ENCODE results near the gene MRPL16. TPM values are rescaled to one million over a fixed set of nuclear protein-coding genes. Genes with fewer than 3 reads are reported as not detected.

Gene MRPL16
- total RNA-seq, 1 donor: 29.3 TPM

GRCh38 chr11:59847626-59848025, 37.0 kb upstream of the MRPL16 start:
- TF ChIP-seq, protein P1, sequence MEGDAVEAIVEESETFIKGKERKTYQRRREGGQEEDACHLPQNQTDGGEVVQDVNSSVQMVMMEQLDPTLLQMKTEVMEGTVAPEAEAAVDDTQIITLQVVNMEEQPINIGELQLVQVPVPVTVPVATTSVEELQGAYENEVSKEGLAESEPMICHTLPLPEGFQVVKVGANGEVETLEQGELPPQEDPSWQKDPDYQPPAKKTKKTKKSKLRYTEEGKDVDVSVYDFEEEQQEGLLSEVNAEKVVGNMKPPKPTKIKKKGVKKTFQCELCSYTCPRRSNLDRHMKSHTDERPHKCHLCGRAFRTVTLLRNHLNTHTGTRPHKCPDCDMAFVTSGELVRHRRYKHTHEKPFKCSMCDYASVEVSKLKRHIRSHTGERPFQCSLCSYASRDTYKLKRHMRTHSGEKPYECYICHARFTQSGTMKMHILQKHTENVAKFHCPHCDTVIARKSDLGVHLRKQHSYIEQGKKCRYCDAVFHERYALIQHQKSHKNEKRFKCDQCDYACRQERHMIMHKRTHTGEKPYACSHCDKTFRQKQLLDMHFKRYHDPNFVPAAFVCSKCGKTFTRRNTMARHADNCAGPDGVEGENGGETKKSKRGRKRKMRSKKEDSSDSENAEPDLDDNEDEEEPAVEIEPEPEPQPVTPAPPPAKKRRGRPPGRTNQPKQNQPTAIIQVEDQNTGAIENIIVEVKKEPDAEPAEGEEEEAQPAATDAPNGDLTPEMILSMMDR (IDR thresholded peaks at IDR 0.05; ENCODE audit: insufficient read depth, low read length): no peak
- DNase-seq (ENCODE audit: low read depth): no peak
- no peak overlapping the region for H3K4me3 ChIP-seq (ENCODE audit: low read depth, low read length)

DNA sequence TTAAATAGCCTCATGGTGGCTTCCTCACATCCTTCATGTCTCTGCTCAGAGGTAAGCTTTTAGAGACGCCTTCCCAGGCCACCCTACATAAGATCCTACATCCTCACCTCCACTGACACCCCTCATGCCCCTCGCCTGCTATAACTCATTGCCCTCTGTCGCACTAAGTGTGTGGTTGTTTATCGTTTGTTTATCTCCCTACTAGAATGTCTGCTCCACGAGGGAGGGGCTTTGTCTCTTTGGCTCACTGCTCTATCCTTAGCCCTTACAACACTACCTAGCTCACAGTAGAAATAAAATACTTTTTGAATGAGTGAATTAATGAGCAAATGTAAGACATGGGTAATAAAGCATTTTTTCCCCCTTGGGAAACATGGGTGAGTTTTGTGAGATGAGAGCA, 36.0 kb upstream of the MRPL16 start:
- DNase-seq (ENCODE audit: low read depth): no peak
- no peak overlapping the region for H3K4me3 ChIP-seq (ENCODE audit: low read depth, low read length)
- TF ChIP-seq, protein P1 (IDR thresholded peaks at IDR 0.05; ENCODE audit: insufficient read depth, low read length): no peak

DNA sequence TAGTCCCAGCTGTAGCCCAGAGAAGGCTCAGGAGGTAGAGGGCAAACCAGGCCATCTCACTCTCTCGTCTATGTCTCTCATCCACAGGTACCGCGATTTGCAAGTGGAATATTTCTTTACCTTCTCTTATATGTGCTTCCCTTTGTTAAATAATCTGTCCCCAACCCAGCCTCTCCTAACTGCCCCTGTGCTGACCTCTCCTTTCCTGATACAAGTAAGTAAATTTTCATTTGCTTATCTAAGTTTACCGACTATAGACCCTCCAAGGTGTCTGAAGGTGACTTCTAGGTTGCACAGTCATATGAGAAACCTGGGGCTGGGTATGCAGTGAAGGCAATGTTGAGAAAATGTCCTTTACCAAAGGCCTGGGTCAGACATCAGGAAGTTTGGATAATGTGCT, 34.8 kb upstream of the MRPL16 start, which contains the start of gene CBLIF:
TSS of gene CBLIF (minus strand) at position 101 of the 400 bp plus-strand sequence. CDS start at position 55, 46 bp downstream.
- TF ChIP-seq, protein P1 (IDR thresholded peaks at IDR 0.05; ENCODE audit: insufficient read depth, low read length): no peak
- H3K4me3 ChIP-seq (ENCODE audit: low read depth, low read length): no peak within 1 kb of the TSS
- no peak for DNase-seq (ENCODE audit: low read depth)

GRCh38 chr11:59842316-59842715, 31.7 kb upstream of the MRPL16 start:
- DNase-seq (ENCODE audit: low read depth): no peak
- no peak overlapping the region for H3K4me3 ChIP-seq (ENCODE audit: low read depth, low read length)
- TF ChIP-seq, protein P1 (IDR thresholded peaks at IDR 0.05; ENCODE audit: insufficient read depth, low read length): no peak

DNA sequence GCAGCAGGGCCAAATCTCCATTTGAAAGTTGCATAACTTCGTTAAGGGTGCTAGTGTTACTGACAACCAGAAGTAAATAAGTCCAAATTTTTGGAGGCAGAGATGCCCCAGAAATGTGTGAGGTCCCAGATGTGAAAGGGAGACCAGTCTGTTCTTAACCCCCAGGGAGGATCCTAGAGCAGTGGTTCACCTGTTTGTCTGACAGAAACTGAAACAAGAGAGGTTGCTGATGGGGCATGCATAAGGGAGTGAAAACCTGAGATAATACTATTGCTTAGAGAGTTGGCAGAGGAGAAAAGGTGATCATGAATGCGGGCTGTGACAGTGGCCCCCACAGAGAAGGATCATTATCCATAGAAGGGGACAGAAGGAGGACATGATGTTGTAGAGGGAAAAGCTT, 30.9 kb upstream of the MRPL16 start:
- H3K4me3 ChIP-seq (ENCODE audit: low read depth, low read length): no peak overlapping the region
- TF ChIP-seq, protein P1 (IDR thresholded peaks at IDR 0.05; ENCODE audit: insufficient read depth, low read length): no peak

GRCh38 chr11:59839615-59840014, 29.0 kb upstream of the MRPL16 start:
- no peak overlapping the region for H3K4me3 ChIP-seq (ENCODE audit: low read depth, low read length)
- no peak for DNase-seq (ENCODE audit: low read depth)
- TF ChIP-seq, protein P1 (IDR thresholded peaks at IDR 0.05; ENCODE audit: insufficient read depth, low read length): no peak

More for the DNA sequence above, 30.9 kb upstream of the MRPL16 start:
- no peak for DNase-seq (ENCODE audit: low read depth)

DNA sequence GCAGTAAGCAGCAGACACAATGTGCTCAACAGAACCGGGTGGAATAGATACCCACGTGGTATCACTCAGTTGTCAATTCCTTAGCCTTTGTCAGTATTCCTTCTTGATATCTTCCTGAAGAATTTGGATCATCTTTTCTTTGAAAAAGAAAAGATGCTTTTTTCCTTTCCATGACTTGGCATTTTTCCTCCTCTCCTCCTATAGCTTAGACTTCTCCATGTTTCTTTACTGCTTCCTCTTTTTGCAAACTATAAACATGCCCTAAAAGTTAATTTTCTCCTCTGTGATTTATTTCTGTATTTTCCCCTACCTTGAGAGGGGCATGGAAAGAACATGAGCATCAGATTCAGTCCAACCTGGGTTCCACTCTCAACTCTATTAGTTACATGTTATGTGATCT, 23.0 kb upstream of the MRPL16 start:
- no peak overlapping the region for H3K4me3 ChIP-seq (ENCODE audit: low read depth, low read length)
- TF ChIP-seq, protein P1 (IDR thresholded peaks at IDR 0.05; ENCODE audit: insufficient read depth, low read length): no peak
- no peak for DNase-seq (ENCODE audit: low read depth)

Data from fibroblast of the aortic adventitia (primary cell).